HepG2 (cell line): ENCODE data around the gene CMTM3. TPM values are rescaled to one million over a fixed set of nuclear protein-coding genes. Genes with fewer than 3 reads are reported as not detected.

Experiments
- ATAC-seq: fragments of 200-7000 bp; cut with Tn5 transposase; 3 replicates; pipeline ENCODE4 v1.9.1; 2020; ENCODE audit warnings: mild to moderate bottlenecking, moderate library complexity
- BruUV-seq: library from RNA; stranded (reverse); fragments of 400-500 nt; replicated peaks from 2 replicates; lab custom pipeline; 2021; lab: Mats Ljungman, UMichigan
- CTCF ChIA-PET: fragments of 300-600 bp; formaldehyde crosslinking; extraction: SDS; loops from one replicate; lab custom pipeline; 2021; ENCODE audit warnings: low total read pairs, inconsistent platforms, low intra/inter-chr PET ratio; lab: Yijun Ruan, JAX
- POLR2A ChIA-PET: fragments of 350-600 bp; sonication (Branson Sonifier 250); formaldehyde crosslinking; loops from one replicate; lab custom pipeline; 2020; ENCODE audit warnings: antibody characterized with exemption, inconsistent platforms; lab: Yijun Ruan, JAX
- DNase-seq: peaks from one replicate; pipeline ENCODE4 v3.0.0-alpha.2; 2015; ENCODE audit warnings: low spot score
- FAIRE-seq: peaks from 3 replicates; lab custom pipeline; 2011; peaks lifted over from hg19 to GRCh38; lab: Jason Lieb, UNC
- H2AFZ ChIP-seq: one replicate; pipeline ENCODE4 v1.6.1; 2011; ENCODE audit warnings: low read length, inconsistent platforms
- H3K27ac ChIP-seq: fragments of 300-600 bp; 3 replicates; pipeline ENCODE4 v1.8.0; 2011; ENCODE audit warnings: mixed run types, mild to moderate bottlenecking, mixed read lengths, low read length, inconsistent platforms; ENCODE audit not compliant: insufficient read depth; ENCODE audit errors: extremely low read length
- H3K27me3 ChIP-seq, 2 experiments: fragments of 200-600 bp in 1 of 2; 2 replicates in 1 of 2; 3 replicates in 1 of 2; pipeline versions ENCODE4 v1.6.0 to v1.8.0; 2011; ENCODE audit warnings: low read length in 2 of 2, mild to moderate bottlenecking in 2 of 2, moderate library complexity in 2 of 2, inconsistent platforms in 1 of 2; ENCODE audit not compliant: insufficient read depth in 2 of 2, control insufficient read depth in 1 of 2
- H3K36me3 ChIP-seq, 2 experiments: fragments of 200-600 bp in 1 of 2; replicated peaks in 1 of 2; 2 replicates in 1 of 2; 3 replicates in 1 of 2; pipeline versions ENCODE4 v1.5.1 to v1.8.0; 2011; ENCODE audit warnings: low read length in 2 of 2, inconsistent platforms in 1 of 2; ENCODE audit not compliant: insufficient read depth in 2 of 2, control insufficient read depth in 1 of 2
- H3K4me1 ChIP-seq: 2 replicates; pipeline ENCODE4 v1.5.1; 2012; ENCODE audit warnings: low read length, inconsistent platforms; ENCODE audit not compliant: insufficient read depth
- H3K4me2 ChIP-seq: 2 replicates; pipeline ENCODE4 v1.6.0; 2011; ENCODE audit warnings: low read depth, low read length, inconsistent platforms
- H3K4me3 ChIP-seq, 3 experiments: fragments of 200-600 bp in 1 of 3; sonication (generic), shearing (Covaris generic) in 1 of 3; replicated peaks in 1 of 3; 2 replicates each; pipeline ENCODE4 v1.5.1; 2011 to 2016; ENCODE audit warnings: low read length in 3 of 3, inconsistent platforms in 2 of 3, low read depth in 2 of 3, mild to moderate bottlenecking in 2 of 3, control low read depth in 1 of 3, mixed read lengths in 1 of 3; ENCODE audit not compliant: insufficient read depth in 1 of 3
- H3K79me2 ChIP-seq: one replicate; pipeline ENCODE4 v1.6.1; 2011; ENCODE audit warnings: low read length, inconsistent platforms; ENCODE audit not compliant: insufficient read depth
- H3K9ac ChIP-seq: 2 replicates; pipeline ENCODE4 v1.6.0; 2011; ENCODE audit warnings: mild to moderate bottlenecking, low read depth, low read length, inconsistent platforms; ENCODE audit not compliant: insufficient read depth
- H3K9me3 ChIP-seq: 2 replicates; pipeline ENCODE4 v1.5.1; 2012; ENCODE audit warnings: mild to moderate bottlenecking, low read length
- H4K20me1 ChIP-seq: 2 replicates; pipeline ENCODE4 v1.6.0; 2011; ENCODE audit warnings: inconsistent platforms, mild to moderate bottlenecking, low read length, moderate library complexity; ENCODE audit not compliant: insufficient read depth
- ATM ChIP-seq: fragments of 450-650 bp; IDR thresholded peaks from 2 replicates; pipeline ENCODE4 v1.7.1; 2017; ENCODE audit warnings: mild to moderate bottlenecking, borderline replicate concordance
- MED13 ChIP-seq: sonication (generic); formaldehyde crosslinking; IDR thresholded peaks from 2 replicates; pipeline ENCODE4 v1.5.0; 2020; ENCODE audit warnings: missing genetic modification reagents
- TAF15 ChIP-seq: fragments of 200-400 bp; formaldehyde crosslinking; IDR thresholded peaks from one replicate; pipeline ENCODE4 v1.6.1; 2018; ENCODE audit warnings: mild to moderate bottlenecking, low read depth, low read length; ENCODE audit not compliant: poor library complexity, severe bottlenecking
- ZNF160 ChIP-seq: sonication (generic); formaldehyde crosslinking; IDR thresholded peaks from 2 replicates; pipeline ENCODE4 v1.8.0; 2022; ENCODE audit warnings: mild to moderate bottlenecking, inconsistent platforms, missing genetic modification reagents
- ZNF605 ChIP-seq: sonication (generic); formaldehyde crosslinking; IDR thresholded peaks from 2 replicates; pipeline ENCODE4 v1.8.0; 2022; ENCODE audit warnings: mild to moderate bottlenecking, missing genetic modification reagents
- ZNF878 ChIP-seq: sonication (generic); formaldehyde crosslinking; IDR thresholded peaks from 2 replicates; pipeline ENCODE4 v1.8.1; 2023; ENCODE audit warnings: mild to moderate bottlenecking, missing genetic modification reagents, moderate library complexity
- WGBS: methylation state at CpG from one replicate; pipeline ENCODE4 v1.1.6; 2017; ENCODE audit warnings: low lambda C conversion rate; 5-methylcytosine and 5-hydroxymethylcytosine counted together
- in situ Hi-C: cut with HindIII; loops from 2 replicates; pipeline ENCODE4 v1.10.0; 2017; ENCODE audit warnings: low pct_unique_long_range_greater_than_20kb; ENCODE audit not compliant: extremely low pct_ligation_motif_present
- intact Hi-C: fragments of 100-400 bp; cut with micrococcal nuclease; formaldehyde crosslinking; loops from one replicate; pipeline ENCODE4 v1.10.0; 2022; ENCODE audit not compliant: unreplicated experiment
- polyA plus RNA-seq, 8 experiments: library from polyadenylated mRNA; depleted of rRNA in 3 of 8; stranded (reverse) in 7 of 8; unstranded in 1 of 8; fragments of >200 nt; fragmentation: Illumina TruSeq in 4 of 8; extraction: Trizol in 4 of 8; gene quantifications; 2 replicates each; pipeline versions ENCODE4 v1.2.1 to v1.2.3, GENCODE V29; 2011 to 2016; ENCODE audit warnings: low read depth in 4 of 8, missing spikeins in 1 of 8, mixed read lengths in 1 of 8; ENCODE audit not compliant: insufficient read depth in 1 of 8
- total RNA-seq, 5 experiments: library from RNA; depleted of rRNA; stranded (reverse); fragments of >200 nt; fragmentation: Illumina TruSeq; extraction: Trizol; gene quantifications; 2 replicates each; pipeline ENCODE4 v1.2.3, GENCODE V29; 2016; ENCODE audit warnings: low read depth in 1 of 5
- TF ChIP-seq, protein P1 (sequence below): sonication (generic); formaldehyde crosslinking; IDR thresholded peaks from 2 replicates; pipeline ENCODE4 v1.8.0; 2022; ENCODE audit warnings: mild to moderate bottlenecking, missing genetic modification reagents; ENCODE audit not compliant: insufficient replicate concordance
- TF ChIP-seq, protein P2 (sequence below): sonication (generic); formaldehyde crosslinking; conservative IDR thresholded peaks from 2 replicates; pipeline ENCODE4 v1.8.1; 2023; ENCODE audit warnings: missing genetic modification reagents

The CMTM3 gene
- total and polyA plus RNA-seq, 2 of the 13 experiments (the other 11 are each of a cell fraction or from before 2014, with no cell fraction given): 29.2 to 48.7 TPM

DNA sequence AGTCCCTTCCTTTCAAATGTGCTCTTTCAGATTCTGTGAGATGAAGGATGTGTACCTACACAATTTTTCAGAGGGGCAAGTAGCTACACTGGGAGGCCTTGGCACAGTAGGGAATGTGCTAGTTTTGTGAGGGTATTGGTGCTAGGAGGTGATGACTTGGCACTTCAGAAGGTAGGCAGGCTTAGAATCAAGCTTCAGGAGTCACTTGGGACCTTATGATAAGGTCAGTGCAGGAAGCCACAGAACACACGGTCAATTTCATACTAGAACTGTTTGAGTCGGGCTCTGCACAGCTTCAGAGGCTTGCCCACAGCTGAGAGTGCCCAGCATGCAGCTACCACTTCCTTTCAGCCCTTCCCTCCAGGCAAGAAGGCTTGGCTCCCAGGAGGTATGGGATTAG is 32.1 kb upstream of the CMTM3 start:
- no TSS peak for BruUV-seq
- CTCF ChIA-PET: no interaction called here
- no peaks in the 10 kb centered on the region for H3K79me2 ChIP-seq
- ATAC-seq: peak; percentile 29; the same call in 2 of the 3 replicates
- no peak for FAIRE-seq
- H3K4me2 ChIP-seq: no peak overlapping the region
- no peaks in the 10 kb centered on the region for H3K9me3 ChIP-seq
- H3K9ac ChIP-seq: no peak overlapping the region
- H3K4me3 ChIP-seq: no peak overlapping the region
- WGBS: 52% methylated on average over 2 of the region's 2 CpGs
- POLR2A ChIA-PET: no interaction called here
- no peak overlapping the region for H2AFZ ChIP-seq
- peaks cover 0 to 5% of the 10 kb centered on the region in 2 experiments; a peak in 1 of 5 replicates for H3K27me3 ChIP-seq
- in situ Hi-C loops (no loop called here), intact Hi-C loops (no loop called here)
- no peak overlapping the region for H3K27ac ChIP-seq
- TF ChIP-seq TAF15 (no peak), ZNF605 (CRISPR knock-in tag) (no peak), ZNF160 (no peak), ZNF878 (no peak), ATM (no peak), MED13 (CRISPR knock-in tag) (no peak)
- TF ChIP-seq, protein P1, sequence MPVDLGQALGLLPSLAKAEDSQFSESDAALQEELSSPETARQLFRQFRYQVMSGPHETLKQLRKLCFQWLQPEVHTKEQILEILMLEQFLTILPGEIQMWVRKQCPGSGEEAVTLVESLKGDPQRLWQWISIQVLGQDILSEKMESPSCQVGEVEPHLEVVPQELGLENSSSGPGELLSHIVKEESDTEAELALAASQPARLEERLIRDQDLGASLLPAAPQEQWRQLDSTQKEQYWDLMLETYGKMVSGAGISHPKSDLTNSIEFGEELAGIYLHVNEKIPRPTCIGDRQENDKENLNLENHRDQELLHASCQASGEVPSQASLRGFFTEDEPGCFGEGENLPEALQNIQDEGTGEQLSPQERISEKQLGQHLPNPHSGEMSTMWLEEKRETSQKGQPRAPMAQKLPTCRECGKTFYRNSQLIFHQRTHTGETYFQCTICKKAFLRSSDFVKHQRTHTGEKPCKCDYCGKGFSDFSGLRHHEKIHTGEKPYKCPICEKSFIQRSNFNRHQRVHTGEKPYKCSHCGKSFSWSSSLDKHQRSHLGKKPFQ: no peak
- TF ChIP-seq, protein P2, sequence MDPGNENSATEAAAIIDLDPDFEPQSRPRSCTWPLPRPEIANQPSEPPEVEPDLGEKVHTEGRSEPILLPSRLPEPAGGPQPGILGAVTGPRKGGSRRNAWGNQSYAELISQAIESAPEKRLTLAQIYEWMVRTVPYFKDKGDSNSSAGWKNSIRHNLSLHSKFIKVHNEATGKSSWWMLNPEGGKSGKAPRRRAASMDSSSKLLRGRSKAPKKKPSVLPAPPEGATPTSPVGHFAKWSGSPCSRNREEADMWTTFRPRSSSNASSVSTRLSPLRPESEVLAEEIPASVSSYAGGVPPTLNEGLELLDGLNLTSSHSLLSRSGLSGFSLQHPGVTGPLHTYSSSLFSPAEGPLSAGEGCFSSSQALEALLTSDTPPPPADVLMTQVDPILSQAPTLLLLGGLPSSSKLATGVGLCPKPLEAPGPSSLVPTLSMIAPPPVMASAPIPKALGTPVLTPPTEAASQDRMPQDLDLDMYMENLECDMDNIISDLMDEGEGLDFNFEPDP (CRISPR knock-in tag): no peak
- H4K20me1 ChIP-seq: no peaks in the 10 kb centered on the region
- H3K4me1 ChIP-seq: no peaks in the 10 kb centered on the region
- no peaks in the 10 kb centered on the region for H3K36me3 ChIP-seq
- no peak for DNase-seq
